Activated CD4-positive, alpha-beta T cell treated with anti-CD3 and anti-CD28 coated beads, Interleukin-2, amount 10 ng/mL, durations not matched to agents 24 days and 14 days (primary cell): Measurements from ENCODE around the gene ACKR2. TPM values are rescaled to one million over a fixed set of nuclear protein-coding genes. Genes with fewer than 3 reads are reported as not detected.

Source experiments
- DNase-seq: peaks from one replicate; pipeline ENCODE4 v3.0.0; 2022
- H3K27ac Mint-ChIP-seq: one replicate; pipeline ENCODE4 v1.8.0; 2022; ENCODE audit warnings: mild to moderate bottlenecking, mixed read lengths
- H3K27me3 Mint-ChIP-seq: one replicate; pipeline ENCODE4 v1.8.0; 2022; ENCODE audit warnings: mixed read lengths
- H3K36me3 Mint-ChIP-seq: one replicate; pipeline ENCODE4 v1.8.0; 2022; ENCODE audit warnings: low read depth, mild to moderate bottlenecking, mixed read lengths
- H3K4me1 Mint-ChIP-seq: one replicate; pipeline ENCODE4 v1.8.0; 2021; ENCODE audit warnings: mixed read lengths
- H3K4me3 Mint-ChIP-seq: one replicate; pipeline ENCODE4 v1.8.0; 2022; ENCODE audit warnings: mild to moderate bottlenecking, moderate library complexity, mixed read lengths
- H3K9me3 Mint-ChIP-seq: one replicate; pipeline ENCODE4 v1.8.0; 2021; ENCODE audit warnings: mixed read lengths
- intact Hi-C: fragments of 100-400 bp; cut with micrococcal nuclease; formaldehyde crosslinking; loops from one replicate; pipeline ENCODE4 v1.15.1; 2023
- total RNA-seq: library from RNA; stranded (reverse); gene quantifications from 2 replicates; pipeline ENCODE4 v1.2.3, GENCODE V29; 2022

ACKR2 gene
- total RNA-seq, 1 donor from 2014 or later: 0.42 TPM

DNA sequence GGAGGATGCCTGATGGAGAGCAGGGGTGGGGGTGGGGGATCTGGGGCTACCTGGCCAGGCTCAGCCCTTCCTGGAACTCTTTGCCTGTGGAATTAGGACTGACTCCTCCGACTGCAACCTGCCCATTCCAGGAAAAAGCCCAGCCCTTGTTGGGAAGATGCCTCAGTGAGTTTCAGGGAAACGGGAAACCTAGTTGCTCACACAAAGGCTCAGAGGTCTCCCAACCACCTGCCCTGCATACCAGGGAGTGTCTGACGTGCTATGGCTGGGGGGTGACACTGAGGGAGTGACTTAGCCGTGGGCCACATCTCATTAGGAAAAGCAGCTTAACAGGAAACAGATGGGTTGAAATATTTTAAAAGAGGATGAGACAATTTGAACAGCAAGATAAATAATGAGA lies 38.5 kb downstream of the ACKR2 start:
- DNase-seq: no peak
- peaks cover 15% of the 10 kb centered on the region for H3K4me1 Mint-ChIP-seq
- no peaks in the 10 kb centered on the region for H3K36me3 Mint-ChIP-seq
- H3K27ac Mint-ChIP-seq: no peak overlapping the region
- no peaks in the 10 kb centered on the region for H3K27me3 Mint-ChIP-seq
- no peak overlapping the region for H3K4me3 Mint-ChIP-seq
- H3K9me3 Mint-ChIP-seq: no peaks in the 10 kb centered on the region
- intact Hi-C loops: no loop called here

DNA sequence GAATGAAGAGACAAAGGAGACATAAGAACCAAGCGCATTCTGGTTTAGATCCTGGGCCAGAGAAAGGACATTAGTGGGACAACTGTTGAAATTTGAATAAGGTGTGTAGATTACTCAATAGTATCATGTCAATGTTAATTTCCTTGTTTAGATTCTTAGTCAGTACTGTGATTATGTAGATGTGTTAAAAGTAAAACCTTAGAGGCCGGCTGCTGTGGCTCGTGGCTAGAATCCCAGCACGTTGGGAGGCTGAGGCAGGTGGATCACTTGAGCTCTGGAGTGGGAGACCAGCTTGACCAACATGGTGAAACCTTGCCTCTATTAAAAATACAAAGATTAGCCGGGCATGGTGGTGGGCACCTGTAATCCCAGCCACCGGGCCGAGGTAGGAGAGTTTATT lies 39.8 kb downstream of the ACKR2 start:
- intact Hi-C loops: no loop called here
- Mint-ChIP-seq H3K27ac (no peak overlapping the region), H3K4me1 (peaks cover 15% of the 10 kb centered on the region), H3K27me3 (no peaks in the 10 kb centered on the region), H3K4me3 (no peak overlapping the region), H3K36me3 (no peaks in the 10 kb centered on the region), H3K9me3 (no peaks in the 10 kb centered on the region)
- no peak for DNase-seq

DNA sequence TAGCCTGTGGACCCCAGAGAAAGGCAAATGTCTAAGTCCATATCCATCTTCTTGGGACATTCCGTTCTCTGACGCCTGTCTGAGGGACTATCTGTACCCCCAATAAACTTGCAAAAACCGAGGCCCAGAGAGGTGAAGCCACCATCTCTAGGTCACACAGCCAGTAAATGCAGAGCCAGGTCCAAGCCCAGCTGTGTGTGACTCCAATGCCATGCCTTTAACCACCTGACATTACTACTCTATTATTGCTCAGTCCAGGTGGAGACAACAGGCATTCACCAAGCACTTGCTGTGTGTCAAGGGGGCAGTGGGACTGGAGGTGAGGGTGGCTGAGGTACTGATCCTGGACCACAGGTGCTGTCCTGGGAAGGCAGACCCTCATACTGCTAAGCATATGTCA lies 41.0 kb downstream of the ACKR2 start:
- DNase-seq: no peak
- H3K4me1 Mint-ChIP-seq: peaks cover 15% of the 10 kb centered on the region
- no peaks in the 10 kb centered on the region for H3K9me3 Mint-ChIP-seq
- no peak overlapping the region for H3K27ac Mint-ChIP-seq
- intact Hi-C loops: no loop called here
- no peak overlapping the region for H3K4me3 Mint-ChIP-seq
- peaks cover 1% of the 10 kb centered on the region for H3K27me3 Mint-ChIP-seq
- no peaks in the 10 kb centered on the region for H3K36me3 Mint-ChIP-seq

DNA sequence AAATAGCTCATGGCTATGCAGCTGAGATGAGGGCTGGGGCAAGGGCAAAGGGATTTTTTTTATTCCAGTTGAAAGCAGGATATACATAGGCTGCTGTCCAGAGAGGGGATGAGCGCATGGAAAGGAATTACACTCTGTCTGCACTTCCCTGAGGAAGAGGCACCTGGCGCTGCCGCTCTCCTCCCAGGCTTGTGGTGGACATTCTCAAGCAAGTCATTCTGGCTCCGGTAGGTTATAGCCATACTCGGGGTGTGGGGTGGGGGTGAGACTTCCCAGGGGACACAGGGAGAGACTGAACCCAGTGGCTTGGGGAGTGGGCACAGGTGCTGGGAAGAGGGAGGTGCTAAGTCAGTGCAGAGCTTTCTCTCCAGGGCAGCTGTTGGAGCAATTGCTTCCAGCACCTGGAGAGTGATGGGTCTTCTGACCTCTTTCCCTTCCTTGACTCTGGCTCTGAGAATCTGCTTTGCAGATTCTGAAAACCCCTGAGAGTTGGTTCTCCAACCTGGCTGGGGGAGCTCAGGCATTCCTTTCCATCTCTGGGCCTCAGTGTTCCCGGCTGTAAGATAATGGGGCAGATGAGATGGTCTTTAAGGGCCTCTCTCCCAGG lies 42.1 kb downstream of the ACKR2 start:
- H3K27ac Mint-ChIP-seq: no peak overlapping the region
- H3K27me3 Mint-ChIP-seq: peaks cover 4% of the 10 kb centered on the region
- no peak for DNase-seq
- H3K4me3 Mint-ChIP-seq: no peak overlapping the region
- intact Hi-C loops: no loop called here
- no peaks in the 10 kb centered on the region for H3K36me3 Mint-ChIP-seq
- no peaks in the 10 kb centered on the region for H3K9me3 Mint-ChIP-seq
- H3K4me1 Mint-ChIP-seq: peaks cover 15% of the 10 kb centered on the region

DNA sequence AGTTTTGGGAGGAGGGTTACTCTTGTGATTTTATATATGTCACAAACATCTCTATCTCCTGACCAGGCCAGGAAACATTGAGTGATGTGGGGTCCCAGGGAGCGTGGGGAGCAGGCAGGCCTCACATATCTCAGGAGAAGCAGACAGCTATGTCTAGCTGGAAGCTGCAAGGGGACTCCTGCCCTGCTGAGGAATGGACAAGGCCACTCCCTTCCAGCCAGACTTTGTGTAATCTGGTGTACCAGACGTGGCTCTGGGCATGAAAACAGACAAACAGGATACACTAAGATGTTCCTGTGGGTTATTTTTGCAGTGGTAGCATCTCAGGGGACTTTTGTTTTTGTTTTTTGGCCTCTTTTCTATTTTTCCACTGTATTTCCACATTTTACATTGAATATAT lies 43.2 kb downstream of the ACKR2 start:
- DNase-seq: no peak
- Mint-ChIP-seq H3K27ac (no peak overlapping the region), H3K4me1 (peaks cover 4% of the 10 kb centered on the region), H3K36me3 (no peaks in the 10 kb centered on the region), H3K27me3 (peaks cover 6% of the 10 kb centered on the region), H3K9me3 (no peaks in the 10 kb centered on the region), H3K4me3 (no peak overlapping the region)
- intact Hi-C loops: no loop called here

DNA sequence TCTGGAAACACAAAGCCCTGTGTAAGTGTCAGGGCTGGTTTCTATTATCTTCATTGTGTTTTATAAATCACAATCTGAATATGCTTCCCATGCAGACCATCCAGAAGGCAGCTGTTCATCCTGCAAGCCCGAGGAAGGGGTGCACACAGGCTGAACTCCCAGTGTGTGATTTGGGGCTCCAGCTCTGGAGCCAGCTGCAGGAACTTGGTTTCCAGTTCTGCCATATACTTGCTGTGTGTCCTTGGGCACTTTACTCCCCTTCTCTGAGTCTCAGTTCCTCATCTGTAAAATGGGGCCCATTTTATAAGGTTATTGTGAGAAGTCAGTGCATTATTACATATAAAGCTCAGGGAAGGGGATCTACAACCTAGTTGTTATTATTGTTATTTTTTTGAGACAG lies 43.8 kb downstream of the ACKR2 start:
- no peak overlapping the region for H3K4me3 Mint-ChIP-seq
- intact Hi-C loops: no loop called here
- DNase-seq: no peak
- peaks cover 6% of the 10 kb centered on the region for H3K27me3 Mint-ChIP-seq
- no peaks in the 10 kb centered on the region for H3K36me3 Mint-ChIP-seq
- no peaks in the 10 kb centered on the region for H3K4me1 Mint-ChIP-seq
- H3K9me3 Mint-ChIP-seq: no peaks in the 10 kb centered on the region
- no peak overlapping the region for H3K27ac Mint-ChIP-seq

DNA sequence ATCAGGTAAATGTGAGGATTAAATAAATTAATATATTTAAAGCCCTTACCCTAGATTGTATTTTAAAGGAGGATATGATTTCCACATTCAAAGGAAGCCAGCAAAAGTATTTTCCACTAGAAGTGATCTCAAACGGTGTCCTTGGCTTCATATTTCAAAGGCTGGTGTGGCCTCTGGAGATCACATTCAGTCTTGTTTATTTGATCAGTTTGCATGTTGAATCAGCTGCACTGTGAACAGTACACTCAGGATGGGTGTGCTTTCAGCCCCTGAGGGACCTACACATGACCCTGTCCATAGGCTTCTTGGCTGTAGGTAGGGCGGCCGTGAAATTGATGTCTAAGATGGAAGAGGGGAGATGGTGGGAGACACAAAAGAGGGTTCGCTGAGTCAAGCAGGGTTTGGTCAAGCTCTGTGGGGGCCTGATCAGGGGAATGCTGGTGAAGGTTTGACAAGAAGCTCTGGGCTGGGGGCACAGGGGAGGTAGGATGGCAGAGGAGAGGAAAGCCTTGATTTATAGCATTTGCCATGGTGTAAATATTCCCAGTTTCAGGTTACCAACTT lies 44.6 kb downstream of the ACKR2 start:
- H3K27ac Mint-ChIP-seq: no peak overlapping the region
- no peak for DNase-seq
- H3K4me3 Mint-ChIP-seq: no peak overlapping the region
- no peaks in the 10 kb centered on the region for H3K36me3 Mint-ChIP-seq
- intact Hi-C loops: no loop called here
- H3K27me3 Mint-ChIP-seq: peaks cover 11% of the 10 kb centered on the region
- H3K9me3 Mint-ChIP-seq: peaks cover under 1% of the 10 kb centered on the region
- no peaks in the 10 kb centered on the region for H3K4me1 Mint-ChIP-seq

DNA sequence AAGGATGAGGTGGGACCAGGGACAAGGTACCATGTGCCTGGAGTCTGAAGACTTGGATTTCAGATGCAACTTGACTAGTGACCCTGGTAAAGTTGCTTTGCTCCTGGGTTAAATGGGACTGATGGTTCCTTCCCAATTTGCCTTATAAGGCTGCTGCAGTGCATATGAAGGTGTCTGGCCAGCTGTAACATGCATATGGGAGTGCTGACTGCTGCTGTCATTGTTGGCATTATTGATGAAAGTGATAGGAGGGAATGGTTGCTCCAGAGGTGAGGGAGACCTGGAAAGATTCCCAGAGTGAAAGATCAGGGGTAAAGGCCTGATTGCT lies 45.9 kb downstream of the ACKR2 start:
- Mint-ChIP-seq H3K4me1 (no peaks in the 10 kb centered on the region), H3K4me3 (no peak overlapping the region), H3K9me3 (peaks cover 4% of the 10 kb centered on the region), H3K27me3 (peaks cover 19% of the 10 kb centered on the region), H3K27ac (no peak overlapping the region), H3K36me3 (no peaks in the 10 kb centered on the region)
- DNase-seq: no peak
- intact Hi-C loops: no loop called here

DNA sequence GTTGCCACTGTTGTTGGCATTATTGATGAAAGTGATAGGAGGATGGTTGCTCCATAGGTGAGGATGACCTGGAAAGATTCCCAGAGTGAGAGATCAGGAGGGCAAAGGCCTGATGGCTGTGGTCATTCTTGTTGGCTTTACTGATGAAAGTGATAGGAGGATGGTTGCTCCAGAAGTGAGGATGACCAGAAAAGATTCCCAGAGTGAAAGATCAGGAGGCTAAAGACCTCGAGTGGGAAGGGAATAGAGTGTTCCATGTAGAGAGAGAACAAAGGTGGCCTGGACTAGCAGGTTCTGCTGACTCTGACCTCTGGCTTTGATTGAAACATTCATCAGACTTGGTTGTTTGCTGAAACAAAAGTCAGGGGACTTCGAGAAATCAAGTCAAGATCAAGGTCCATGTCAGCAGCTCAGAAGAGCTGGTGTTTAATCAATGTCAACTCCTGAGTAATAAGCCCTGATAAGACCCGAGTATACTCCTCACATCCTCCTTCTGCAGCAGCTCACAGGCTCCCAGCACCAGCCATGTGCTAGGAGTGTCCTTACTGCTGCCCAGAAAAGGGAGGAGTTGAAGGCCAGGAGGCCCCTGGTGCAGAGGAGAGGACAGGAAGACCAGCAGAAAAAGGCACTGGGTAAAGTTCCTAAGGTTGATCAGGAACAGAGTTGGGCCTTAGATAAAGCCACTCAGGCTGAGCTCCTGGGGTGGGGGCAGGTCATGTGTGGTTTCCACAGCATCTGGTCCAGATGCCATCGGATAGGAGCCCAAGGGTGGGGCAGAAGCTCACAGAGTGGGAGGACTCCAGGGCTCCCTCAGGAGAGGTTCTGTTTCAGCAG lies 46.5 kb downstream of the ACKR2 start:
- Mint-ChIP-seq H3K36me3 (no peaks in the 10 kb centered on the region), H3K27ac (no peak overlapping the region), H3K4me3 (no peak overlapping the region), H3K9me3 (peaks cover 9% of the 10 kb centered on the region), H3K27me3 (peaks cover 24% of the 10 kb centered on the region), H3K4me1 (no peaks in the 10 kb centered on the region)
- intact Hi-C loops: no loop called here
- DNase-seq: no peak

DNA sequence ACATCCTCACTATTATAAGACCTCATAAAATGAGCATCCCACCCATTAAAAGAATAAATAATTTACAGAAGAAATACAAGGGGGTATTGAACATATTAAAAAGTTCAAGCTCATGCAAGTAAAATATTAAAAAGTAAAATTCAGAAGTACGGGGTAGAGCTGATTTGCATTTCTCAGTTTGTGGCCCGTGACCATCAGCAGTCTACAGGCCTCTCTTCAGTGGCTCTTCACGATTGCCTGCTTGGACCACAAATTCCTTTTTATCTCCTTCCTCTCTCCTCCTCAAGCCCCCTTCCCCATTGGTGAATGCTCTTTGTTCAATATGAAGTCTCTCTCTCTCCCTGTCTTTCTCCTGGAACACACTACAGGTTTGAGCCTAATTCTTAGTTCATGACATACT lies 47.3 kb downstream of the ACKR2 start:
- Mint-ChIP-seq H3K36me3 (no peaks in the 10 kb centered on the region), H3K4me1 (no peaks in the 10 kb centered on the region), H3K27ac (no peak overlapping the region), H3K9me3 (peaks cover 11% of the 10 kb centered on the region), H3K27me3 (peaks cover 30% of the 10 kb centered on the region), H3K4me3 (no peak overlapping the region)
- no peak for DNase-seq
- intact Hi-C loops: no loop called here

DNA sequence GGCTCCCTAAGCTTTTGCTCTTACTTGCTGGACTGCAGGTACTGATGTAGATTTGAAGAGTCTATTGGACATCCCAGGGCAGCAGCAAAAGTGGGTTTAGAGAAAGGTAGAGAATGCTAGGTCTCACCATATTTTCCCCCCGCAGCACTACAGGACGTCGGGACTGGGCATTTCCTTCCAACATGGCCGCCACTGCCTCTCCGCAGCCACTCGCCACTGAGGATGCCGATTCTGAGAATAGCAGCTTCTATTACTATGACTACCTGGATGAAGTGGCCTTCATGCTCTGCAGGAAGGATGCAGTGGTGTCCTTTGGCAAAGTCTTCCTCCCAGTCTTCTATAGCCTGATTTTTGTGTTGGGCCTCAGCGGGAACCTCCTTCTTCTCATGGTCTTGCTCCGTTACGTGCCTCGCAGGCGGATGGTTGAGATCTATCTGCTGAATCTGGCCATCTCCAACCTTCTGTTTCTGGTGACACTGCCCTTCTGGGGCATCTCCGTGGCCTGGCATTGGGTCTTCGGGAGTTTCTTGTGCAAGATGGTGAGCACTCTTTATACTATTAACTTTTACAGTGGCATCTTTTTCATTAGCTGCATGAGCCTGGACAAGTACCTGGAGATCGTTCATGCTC lies 55.2 kb downstream of the ACKR2 start:
- no peak for DNase-seq
- Mint-ChIP-seq H3K27me3 (peaks cover 29% of the 10 kb centered on the region), H3K9me3 (peaks cover 8% of the 10 kb centered on the region), H3K4me1 (no peaks in the 10 kb centered on the region), H3K27ac (no peak overlapping the region), H3K4me3 (no peak overlapping the region), H3K36me3 (no peaks in the 10 kb centered on the region)
- intact Hi-C loops: no loop called here

DNA sequence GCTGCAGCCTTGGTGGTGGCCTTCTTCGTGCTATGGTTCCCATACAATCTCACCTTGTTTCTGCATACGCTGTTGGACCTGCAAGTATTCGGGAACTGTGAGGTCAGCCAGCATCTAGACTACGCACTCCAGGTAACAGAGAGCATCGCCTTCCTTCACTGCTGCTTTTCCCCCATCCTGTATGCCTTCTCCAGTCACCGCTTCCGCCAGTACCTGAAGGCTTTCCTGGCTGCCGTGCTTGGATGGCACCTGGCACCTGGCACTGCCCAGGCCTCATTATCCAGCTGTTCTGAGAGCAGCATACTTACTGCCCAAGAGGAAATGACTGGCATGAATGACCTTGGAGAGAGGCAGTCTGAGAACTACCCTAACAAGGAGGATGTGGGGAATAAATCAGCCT lies 56.0 kb downstream of the ACKR2 start:
- peaks cover 7% of the 10 kb centered on the region for H3K9me3 Mint-ChIP-seq
- no peak for DNase-seq
- no peak overlapping the region for H3K4me3 Mint-ChIP-seq
- intact Hi-C loops: no loop called here
- H3K4me1 Mint-ChIP-seq: no peaks in the 10 kb centered on the region
- H3K36me3 Mint-ChIP-seq: no peaks in the 10 kb centered on the region
- H3K27me3 Mint-ChIP-seq: peaks cover 24% of the 10 kb centered on the region
- H3K27ac Mint-ChIP-seq: no peak overlapping the region

DNA sequence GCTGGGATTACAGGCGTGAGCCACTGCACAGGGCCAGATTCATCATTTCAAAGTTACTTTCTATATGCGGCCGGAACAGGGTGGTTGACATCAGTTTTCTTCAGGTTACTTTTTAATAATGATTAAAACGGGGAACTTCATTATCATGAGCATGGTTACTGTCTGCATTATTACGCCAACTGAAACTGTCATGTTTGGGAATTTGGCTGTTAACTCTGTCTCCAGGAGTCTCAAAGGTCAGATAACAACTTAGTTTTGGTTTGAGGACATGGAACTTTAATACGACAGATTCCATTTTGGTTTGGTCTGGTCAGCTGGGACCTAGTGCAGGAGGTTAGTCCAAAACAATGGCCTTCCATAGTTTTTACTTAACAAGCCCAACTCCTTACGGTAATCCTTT lies 57.9 kb downstream of the ACKR2 start:
- H3K27me3 Mint-ChIP-seq: peaks cover 8% of the 10 kb centered on the region
- no peak overlapping the region for H3K4me3 Mint-ChIP-seq
- DNase-seq: no peak
- no peak overlapping the region for H3K27ac Mint-ChIP-seq
- H3K36me3 Mint-ChIP-seq: no peaks in the 10 kb centered on the region
- no peaks in the 10 kb centered on the region for H3K4me1 Mint-ChIP-seq
- H3K9me3 Mint-ChIP-seq: no peaks in the 10 kb centered on the region
- intact Hi-C loops: no loop called here

DNA sequence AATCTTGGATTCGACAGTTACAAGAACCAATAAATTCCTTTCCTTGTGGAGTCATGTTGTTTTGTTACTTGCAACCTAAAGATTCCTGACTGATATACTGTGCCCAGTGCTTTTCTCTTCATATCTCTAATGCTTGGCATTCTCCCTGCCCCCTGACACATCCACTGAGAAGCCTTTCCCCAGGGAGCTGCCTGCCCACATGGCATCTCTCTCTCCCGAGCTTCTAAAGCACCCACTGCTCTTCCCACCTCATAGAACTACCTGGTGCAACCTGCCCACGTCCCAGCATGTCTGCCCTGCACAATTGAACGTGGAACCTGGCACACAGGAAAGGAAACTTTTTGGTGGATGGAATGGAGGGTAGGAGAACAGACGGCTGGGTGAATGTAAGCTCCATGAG lies 59.6 kb downstream of the ACKR2 start:
- Mint-ChIP-seq H3K4me3 (no peak overlapping the region), H3K9me3 (no peaks in the 10 kb centered on the region), H3K27me3 (peaks cover 2% of the 10 kb centered on the region), H3K36me3 (no peaks in the 10 kb centered on the region), H3K4me1 (no peaks in the 10 kb centered on the region), H3K27ac (no peak overlapping the region)
- intact Hi-C loops: no loop called here
- no peak for DNase-seq
